CD4-positive, alpha-beta T cell treated with Interleukin-4 for 4 hours (primary cell): ENCODE measurements around the gene ETV6.
"Not testable (repeated sequence)": the region's sequence is repeated elsewhere in the genome, so short reads cannot be mapped to it uniquely, and the experiment has no call there.

ENCODE experiments used
- DNase-seq: peaks from one replicate; pipeline ENCODE4 v3.0.0-alpha.2; 2020

ETV6 gene

DNA sequence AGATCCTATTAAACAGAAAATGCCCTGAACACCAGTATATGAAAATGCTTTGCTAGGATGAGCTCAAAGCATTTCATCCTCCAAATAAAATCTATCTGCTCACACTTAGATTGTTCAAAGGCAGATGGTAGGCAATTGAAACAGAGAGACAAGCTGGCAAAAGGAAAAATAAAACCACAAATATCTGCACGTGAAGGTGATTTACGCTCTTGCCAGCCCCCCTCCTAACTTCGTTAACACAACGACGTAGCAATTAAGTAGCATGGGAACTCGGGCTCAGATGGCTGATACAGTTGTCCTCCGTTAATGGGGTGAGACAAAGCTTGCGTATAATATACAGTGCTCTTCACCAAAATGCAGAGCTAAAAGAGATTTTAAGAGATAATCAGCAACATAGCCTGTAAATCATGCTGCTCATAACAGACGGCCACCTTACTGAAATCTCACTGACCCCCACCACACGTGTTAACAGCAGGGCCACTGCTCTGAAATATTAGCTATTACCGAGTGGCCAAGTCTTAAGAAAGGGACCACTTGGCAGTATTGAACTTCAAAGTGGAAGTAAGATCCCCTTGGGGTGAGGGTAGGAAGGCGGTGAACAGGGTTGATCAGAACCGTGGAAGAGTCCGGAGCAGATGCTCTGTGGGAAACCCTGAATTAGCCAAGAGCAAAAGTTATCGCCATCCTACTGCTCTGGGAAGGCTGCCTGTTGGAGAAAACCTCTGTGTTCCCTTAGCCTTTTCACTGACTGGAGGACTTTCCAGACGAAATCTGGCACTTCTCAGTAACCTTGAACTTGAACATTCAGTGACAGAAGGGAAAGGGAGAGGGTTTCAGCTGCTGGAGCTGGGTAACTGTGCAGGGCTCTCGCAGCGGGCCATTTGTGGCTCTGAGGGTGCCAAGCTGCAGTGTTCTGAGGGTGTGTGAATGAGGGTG, 23.1 kb downstream of the ETV6 start:
- no peak for DNase-seq

DNA sequence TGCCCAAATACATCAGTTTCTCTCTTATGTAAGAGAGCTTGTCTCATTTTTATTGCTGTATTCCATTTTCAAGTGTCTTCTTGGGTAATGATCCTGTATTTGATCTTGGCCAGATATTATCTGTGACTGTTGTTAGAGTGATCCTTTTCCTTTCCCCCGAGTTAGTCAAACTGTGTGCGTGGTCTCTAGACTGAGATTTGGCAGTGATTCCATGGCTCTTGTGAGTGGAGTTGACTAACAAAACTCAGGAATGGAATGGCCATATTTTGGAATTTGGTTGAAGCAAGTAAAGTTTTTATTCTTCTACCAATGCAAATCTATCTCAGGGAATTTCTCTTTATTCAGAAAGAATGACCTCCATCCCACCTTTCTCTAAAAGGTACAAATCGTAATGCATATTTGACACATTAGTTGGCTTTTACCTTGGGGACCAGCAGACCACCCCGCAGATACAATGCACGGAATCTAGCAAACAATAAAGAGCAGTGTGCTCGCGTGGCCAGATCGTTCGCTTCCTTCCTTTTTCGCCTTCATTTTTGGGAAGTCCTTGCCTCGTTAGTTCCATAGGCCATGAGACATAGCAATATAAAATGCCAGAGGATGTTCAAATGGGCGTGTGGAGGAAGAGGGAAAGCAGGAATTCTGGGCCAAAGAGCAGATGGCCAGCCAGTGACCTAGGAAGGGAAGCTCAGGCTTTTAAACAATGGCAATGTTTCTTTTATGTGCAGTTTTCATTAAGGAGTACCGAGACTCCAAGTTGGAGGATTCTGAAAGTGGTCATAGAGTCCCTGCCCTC, 24.4 kb downstream of the ETV6 start:
- no peak for DNase-seq

DNA sequence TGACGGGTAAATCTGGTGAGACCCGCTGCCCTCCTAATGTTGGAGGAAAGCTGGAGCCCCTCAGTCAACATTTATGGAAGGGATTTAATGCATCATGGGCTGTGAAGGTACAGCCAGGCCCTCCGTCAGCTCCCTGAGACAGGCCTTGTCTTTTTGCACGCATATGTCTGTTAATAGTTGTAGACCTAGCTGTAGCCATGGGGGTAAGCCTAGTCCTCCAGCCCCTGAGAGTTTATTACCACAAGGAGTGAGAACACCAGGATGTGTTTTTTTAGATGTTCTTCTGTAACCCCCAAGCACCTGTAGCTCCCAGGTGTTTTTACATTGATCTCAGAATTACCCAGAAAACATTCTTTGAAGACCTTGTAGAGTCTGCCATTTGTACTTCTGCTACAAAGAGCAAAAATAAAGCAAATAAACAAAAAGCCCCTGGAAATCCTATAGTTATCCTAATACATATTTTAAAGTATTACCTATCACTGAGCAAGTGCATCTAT, 25.5 kb downstream of the ETV6 start:
- no peak for DNase-seq

DNA sequence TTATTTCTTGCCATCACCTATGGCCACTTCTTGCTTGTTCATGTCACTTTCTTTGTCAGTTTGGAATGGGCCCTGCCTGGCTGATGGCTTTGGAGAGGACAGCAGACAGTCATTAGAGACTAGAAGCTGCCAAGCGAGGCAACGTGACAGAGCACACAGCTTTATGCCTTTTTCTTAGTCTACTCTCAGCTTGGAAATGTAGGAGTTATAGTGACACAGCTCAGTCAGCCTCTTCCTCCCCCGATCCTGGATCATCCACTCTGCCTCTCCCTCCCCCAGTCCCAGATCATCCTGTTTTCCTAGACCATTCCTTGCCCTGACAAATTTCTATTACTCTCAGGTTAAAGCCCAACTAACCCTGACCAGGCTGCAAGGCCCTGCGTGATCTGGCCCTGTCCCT, 26.6 kb downstream of the ETV6 start:
- DNase-seq: no peak

DNA sequence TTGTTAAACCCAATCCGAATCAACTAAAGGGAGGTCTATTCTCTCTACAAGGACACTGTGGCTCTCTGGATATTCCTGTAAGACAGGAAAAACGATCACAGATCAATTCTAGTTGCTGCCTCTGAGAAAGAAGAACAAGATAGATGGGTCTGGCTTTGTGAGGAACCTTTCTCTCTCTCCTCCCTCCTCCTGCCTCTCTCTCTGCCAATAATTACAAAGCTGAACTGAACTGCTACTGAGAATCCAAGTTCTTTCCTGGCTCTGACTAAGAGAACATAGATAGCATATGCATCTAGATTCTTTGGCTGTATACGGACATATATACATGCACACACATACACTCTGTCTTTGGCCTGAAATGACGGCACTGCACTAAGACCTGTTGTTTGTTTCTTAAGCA, 27.6 kb downstream of the ETV6 start:
- no peak for DNase-seq

DNA sequence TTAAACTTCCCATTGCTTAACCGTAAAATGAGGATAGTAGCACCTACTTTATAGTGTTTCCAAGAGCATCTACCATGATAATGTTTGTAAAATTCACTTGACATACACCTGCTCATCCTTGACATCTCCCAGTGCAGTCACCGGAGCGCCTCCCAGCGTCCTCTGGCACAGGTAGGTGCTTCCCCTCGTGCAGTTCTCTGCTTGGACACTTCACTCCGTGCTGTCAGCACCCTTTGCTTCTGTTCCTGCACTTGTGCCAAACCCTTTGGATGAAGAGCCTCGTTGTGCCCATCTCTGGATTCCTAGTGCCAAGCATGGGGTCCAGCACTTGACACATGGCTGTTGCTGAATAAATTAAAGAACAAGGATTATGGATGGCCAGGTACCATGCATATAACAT, 28.3 kb downstream of the ETV6 start:
- DNase-seq: no peak

DNA sequence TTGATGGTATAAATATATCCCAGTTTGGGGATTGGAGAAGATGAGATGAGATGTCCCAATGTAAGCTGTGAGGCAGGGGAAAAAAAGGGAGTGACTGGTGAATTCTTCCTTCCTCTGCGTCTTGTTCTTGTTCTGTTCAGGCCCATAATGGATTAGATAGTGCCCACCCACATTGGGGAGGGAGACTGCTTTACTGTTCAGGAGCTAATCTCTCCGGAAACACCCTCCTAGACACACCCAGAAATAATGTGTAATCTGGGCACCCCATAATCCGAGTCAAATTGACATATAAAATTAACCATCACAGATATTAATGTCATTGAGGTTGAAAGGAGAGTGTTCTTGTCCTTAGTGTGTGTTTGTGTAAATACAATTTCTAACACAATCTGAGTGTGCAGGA, 29.3 kb downstream of the ETV6 start:
- no peak for DNase-seq

DNA sequence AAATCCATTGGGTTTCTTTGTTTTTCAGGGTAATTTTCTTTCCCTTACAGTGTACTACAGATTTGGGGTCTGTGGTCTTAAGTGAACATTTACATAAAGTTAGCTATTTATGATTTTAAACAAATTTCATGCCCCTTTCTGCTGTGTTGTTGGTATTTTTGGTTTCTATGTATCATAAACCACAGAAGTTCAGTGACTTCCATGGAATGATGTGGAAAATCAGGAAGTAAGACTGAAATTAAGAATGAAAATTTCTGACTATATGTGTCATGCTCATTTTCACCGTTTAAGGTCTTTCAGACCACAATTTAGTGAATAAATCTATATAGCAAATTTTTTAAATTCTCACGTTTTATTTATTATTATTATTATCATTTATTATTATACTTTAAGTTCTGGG, 31.7 kb downstream of the ETV6 start:
- DNase-seq: no peak

DNA sequence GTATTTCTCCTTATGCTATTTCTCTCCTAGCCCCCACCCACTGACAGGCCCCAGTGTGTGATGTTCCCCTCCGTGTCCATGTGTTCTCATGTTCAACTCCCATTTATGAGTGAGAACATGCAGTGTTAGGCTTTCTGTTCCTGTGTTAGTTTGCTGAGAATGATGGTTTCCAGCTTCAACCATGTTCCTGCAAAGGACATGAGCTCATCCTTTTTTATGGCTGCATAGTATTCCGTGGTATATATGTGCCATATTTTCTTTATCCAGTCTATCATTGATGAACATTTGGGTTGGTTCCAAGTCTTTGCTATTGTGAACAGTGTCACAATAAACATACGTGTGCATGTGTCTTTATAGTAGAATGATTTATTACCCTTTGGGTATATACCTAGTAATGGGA, 32.2 kb downstream of the ETV6 start:
- not testable (repeated sequence) for DNase-seq

DNA sequence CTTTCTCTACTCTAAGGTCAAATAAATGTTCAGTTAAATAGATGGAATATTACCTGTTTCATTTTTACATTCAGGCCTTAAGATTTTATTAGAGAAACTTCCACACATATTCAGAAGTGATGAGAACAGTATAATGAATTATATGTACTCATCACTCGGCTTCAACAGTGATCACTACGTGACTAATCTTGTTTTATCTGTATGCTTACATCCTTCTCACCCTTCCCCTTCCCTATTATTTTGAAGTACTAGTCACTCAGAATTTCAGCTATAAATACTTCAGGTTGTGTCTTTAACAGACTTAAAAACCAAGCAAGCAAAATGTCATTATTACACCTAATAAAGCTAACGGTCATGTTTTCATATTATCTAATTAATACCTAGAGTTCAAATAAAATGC, 34.9 kb downstream of the ETV6 start:
- DNase-seq: no peak

DNA sequence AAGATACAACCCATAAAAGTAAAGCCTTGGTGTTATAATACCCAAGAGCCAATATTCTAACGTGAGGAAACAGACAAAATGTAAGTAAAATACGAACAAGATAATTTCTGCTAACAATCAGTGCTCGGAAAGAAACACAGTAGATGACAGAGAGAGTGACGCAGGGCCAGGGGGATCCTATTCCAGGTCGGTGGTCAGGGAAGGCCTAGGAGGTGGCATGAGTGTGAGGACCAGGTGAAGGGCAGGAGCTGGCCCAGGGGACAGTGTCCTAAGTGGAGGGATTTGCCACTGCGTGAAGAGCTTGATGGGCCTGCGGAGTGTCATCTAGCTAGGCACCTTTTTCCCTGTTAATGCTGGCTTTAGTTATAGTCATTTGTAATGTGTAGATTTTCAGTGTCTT, 35.3 kb downstream of the ETV6 start:
- no peak for DNase-seq

DNA sequence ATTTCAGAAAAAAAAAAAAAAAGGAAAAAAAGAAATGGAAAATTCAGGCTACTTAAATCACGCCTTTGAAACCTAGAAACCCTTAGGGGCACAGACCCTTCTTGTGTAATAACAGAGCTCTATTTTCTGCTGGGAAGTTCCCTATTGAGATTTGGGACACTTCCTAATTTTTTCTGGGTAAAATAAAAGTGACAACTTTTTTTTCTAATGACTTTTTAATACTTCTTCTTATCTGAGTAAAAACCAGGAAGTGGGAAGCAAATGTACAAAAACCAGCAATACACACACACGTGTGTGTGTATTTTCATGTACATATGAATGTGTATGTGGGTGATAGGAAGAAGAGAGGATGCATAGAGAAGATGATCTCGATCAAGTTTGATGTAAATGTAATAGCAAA, 35.8 kb downstream of the ETV6 start:
- no peak for DNase-seq

DNA sequence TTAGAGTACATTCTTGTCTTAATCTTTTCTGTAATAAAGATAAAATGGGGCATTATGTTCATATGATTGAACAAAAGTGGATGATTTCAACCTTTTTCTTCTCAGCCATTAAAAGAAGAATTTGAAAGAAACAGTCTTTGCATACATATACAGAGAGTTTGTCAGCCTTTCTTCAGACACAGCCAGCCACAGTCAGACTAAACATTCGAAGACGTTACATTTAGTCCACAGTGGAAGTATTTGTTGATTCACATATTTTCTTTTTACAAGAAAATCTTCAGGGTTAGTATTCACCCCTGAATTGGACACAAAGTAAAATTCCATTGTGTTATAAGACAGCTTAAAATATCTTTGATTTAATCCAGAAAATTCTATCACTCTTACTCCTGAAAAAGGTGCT, 36.2 kb downstream of the ETV6 start:
- no peak for DNase-seq

DNA sequence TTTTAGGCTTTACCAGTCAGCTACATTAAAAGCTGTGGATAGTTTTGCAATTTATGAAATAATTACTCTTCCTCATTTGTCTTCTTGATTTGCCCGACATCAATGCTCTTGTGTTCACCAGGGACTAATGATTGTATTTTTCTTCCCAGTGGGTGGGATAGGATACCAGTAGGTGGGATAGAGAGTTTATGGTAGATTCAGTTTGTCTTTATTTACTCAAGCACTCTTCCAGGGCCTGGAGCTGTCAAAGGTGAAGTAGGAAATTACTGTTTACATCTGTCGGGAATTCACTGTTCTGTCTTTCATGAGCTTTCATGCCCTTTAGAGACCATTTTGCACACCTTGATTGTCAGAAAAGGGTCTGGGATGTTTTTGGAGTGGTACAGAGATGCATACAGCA, 36.6 kb downstream of the ETV6 start:
- DNase-seq: no peak

DNA sequence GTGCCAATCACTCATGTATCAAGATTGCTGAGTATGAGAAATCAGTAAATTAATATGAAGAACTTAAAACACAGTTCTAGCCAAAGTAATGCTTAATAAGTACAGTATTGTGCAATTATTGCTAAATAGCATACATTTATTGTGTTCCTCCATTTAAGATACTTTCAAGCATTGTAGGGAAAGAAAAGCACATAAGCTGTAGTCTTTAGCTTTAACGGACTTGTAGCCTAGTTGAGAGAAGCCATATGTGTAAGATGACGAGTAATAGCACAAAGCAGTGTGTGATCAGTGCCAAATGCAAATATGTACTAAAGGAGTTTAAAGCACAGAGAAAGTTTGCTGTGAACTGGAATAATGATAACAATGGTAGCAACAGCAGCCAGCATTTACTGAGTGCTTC, 38.1 kb downstream of the ETV6 start:
- no peak for DNase-seq

DNA sequence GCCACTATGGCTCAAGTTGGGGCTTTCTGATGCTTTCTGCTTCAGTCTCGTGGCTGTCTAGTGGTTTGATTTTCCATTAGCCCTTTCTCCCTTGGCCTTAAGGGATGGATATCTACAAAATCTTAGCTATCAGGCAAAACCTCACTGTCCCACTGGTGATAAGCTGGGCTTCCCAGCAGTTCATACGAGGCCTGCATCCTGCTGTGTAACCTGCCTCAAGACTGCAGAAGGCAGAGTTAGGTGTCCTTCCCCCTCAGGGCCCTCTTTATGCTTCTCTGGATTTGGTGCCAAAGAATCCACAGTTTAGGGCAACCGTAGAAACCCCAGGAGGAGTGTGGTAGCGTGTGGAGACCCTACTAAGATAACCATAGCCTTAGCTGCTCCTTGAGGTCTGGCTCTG, 38.9 kb downstream of the ETV6 start:
- DNase-seq: no peak

DNA sequence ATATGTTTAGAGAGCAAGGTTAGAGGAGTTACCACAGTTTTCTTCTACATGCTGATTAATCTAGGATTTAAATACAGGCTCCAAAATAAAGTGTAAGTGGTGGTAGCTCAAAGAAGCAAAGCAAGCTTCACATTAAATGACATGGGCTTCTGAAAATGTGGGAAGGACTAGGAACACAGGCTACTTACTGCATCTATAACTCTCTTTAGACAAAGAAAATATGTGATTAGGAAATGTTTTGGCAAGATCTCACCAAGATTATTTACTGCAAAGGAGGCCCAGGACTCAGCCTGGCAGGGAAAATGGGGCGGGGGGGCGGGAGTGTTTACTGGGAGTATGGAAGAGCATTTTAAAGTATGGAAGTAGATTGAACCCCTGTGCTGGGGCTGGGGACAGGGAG, 39.4 kb downstream of the ETV6 start:
- DNase-seq: no peak

DNA sequence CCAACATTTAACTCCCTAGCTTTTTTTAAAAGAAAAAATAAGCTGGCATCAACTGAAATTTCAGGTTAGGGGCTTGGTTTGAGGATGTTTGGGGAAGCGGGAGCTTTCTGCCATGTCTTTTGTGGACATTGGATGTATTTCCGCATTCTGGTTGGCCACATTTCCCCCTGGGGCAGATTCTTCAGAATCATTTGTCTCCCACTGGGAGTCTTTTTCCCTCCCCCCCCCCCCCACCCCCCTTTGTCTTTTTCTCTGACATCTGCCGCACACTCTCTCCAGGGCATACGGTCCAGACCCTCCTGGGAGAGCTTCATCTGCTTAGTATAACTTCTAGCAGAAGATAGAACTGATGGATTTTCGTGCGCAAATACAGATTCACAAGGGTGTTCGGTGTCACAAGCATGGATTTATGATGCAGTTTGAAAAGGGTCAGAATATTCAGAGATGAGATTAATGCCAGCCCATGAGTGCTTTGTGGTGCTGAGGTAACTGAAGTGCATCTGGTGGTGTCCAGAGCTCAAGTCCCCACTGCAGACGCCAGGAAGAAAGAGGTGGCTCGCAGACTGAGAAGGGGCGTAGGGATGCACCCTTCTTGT, 40.2 kb downstream of the ETV6 start:
- DNase-seq: no peak

DNA sequence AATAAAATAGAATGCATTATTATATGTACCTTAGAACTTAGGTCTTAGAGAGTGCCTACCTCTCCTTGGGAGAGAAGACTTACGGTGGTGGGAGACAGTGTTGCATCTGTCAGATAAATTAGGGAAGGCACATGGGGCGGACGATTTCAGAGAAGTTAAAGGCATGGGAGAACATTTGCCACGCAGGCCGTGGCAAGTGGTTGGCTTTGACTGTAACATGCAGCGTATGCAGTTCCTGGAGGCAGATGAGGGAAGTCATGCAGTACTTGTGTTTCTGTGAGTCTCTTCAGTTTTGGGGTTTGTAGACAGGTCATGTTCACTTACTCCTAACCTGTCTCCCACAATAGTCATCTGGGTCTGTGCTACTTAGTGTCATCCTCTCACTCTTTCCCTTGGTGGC, 43.6 kb downstream of the ETV6 start:
- DNase-seq: no peak

DNA sequence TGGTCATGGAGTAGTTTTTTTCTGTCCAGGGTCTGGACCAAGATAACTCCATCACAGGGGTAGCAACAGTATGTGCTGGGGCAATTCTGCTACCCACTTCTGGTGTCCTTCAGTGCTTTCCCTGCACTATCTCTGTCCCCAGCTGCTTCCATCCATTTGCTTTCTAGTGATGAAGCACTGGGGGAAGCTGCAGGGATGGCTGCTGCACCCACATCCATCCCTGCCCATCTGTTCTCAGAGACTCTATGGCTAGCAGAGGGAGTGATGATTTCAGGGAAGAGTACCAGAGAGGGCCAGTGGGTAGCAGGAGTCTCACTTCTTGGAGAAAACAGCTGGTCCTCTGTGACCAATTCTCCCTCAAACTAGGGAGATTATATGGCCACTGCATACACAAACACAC, 44.1 kb downstream of the ETV6 start:
- DNase-seq: no peak

DNA sequence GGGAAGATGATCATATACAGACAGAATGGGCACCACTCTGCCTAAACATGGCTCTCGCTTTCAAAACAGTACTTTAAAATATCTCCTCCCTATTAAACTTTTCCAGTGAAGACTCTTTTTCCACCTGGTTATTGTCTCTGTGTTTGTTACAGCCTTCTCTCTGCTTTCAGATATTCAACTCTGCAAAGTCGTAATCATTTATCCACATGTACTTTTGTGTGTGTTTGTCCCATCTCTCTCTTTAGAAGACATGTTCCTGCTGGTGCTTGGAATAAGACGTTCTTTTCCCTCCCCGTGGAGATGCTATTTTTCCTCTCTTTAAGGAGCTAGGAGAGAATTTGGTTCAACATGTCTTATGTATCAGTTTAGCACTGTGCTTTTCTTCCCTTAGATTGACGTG, 45.1 kb downstream of the ETV6 start:
- DNase-seq: no peak

DNA sequence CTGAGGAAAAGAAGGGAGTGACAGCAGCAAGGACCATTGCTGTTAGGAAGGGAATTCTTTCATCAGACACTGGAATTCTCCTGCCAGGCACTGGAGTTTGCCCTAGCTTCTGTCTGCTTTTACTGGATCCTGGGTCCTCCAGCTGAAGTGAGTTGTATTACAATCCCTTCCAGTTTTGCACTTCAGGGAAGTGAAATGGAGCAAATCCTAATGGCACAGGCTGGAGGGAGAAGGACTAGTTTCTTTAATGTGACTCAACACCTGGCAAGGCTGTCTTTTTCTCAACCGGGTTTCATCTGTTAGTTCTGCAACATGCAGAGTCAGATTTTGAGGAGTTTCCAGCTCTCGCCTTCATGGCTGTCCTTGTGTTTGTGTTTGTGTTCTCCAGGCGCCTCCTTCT, 45.8 kb downstream of the ETV6 start:
- no peak for DNase-seq

DNA sequence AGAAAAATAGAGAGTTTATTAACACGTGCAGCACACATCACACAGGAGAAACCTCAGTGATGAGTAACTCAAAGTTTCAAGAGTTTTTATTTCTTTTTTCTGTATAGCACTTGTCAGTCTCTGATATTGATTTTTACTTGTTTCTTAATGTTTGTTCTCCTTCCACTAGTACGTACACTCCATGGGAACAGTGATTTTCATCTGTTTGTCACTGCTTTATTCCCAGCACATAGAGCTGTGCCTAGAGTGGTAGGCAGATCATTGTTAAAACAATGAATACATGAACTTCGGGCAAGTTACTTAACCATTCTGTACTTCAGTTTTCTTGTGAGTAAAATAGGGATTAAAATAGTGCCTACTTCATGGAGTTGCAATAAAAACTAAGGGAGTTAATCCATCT, 46.6 kb downstream of the ETV6 start:
- no peak for DNase-seq

DNA sequence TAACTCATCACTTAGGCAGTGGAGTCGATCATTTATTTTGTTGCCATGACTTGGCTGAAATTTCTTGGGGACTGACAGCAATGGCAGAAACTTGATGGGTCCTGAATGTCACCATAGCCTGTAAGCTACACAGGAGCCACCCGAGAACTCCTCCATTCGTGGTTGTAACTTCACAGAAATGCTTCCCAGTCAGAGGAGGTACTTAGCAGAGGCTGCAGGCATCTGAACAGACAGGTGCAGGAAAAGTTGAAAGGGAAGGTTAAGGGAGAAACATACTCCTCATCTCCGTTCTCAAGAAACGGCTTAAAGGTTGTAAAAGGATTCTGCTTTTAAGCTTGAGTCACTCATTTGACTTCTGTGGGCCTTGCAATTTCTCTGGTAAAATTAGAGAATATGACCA, 47.7 kb downstream of the ETV6 start:
- no peak for DNase-seq
